ENCODE results near the gene PARP16.
"Not testable (repeated sequence)": the region's sequence is repeated elsewhere in the genome, so short reads cannot be mapped to it uniquely, and the experiment has no call there.

PARP16 gene

GRCh38 chr15:65275104-65275727, 11.5 kb downstream of the PARP16 start:
- no peak for DNase-seq

GRCh38 chr15:65270811-65271545, 15.7 kb downstream of the PARP16 start:
- DNase-seq, result not testable (repeated sequence)

GRCh38 chr15:65268411-65268810, 18.3 kb downstream of the PARP16 start:
- no peak for DNase-seq

GRCh38 chr15:65266469-65266868, 20.2 kb downstream of the PARP16 start:
- no peak for DNase-seq

GRCh38 chr15:65264863-65265430, 21.7 kb downstream of the PARP16 start:
- no peak for DNase-seq

- no peak for DNase-seq
Observed at GRCh38 chr15:65263313-65263712, 23.4 kb downstream of the PARP16 start.

- DNase-seq, result no peak
Observed at GRCh38 chr15:65260968-65261367, 25.7 kb downstream of the PARP16 start.

- DNase-seq, result no peak
Observed at GRCh38 chr15:65259367-65259797, 27.3 kb downstream of the PARP16 start.

- DNase-seq, result no peak
Observed at GRCh38 chr15:65258375-65259262, 28.1 kb downstream of the PARP16 start.

- no peak for DNase-seq
Observed at GRCh38 chr15:65255486-65256140, 31.1 kb downstream of the PARP16 start.

- no peak for DNase-seq
Observed at GRCh38 chr15:65254758-65255157, 31.9 kb downstream of the PARP16 start.

- no peak for DNase-seq
Observed at GRCh38 chr15:65254356-65254755, 32.3 kb downstream of the PARP16 start.

- peak in 1 of 5 donors; percentile 11 for DNase-seq
Observed at GRCh38 chr15:65249641-65250040, 37.0 kb downstream of the PARP16 start.

- DNase-seq, result no peak
Observed at GRCh38 chr15:65248511-65249255, 38.0 kb downstream of the PARP16 start.

- no peak for DNase-seq
Observed at GRCh38 chr15:65246939-65247338, 39.7 kb downstream of the PARP16 start.

GRCh38 chr15:65246026-65246714, 40.5 kb downstream of the PARP16 start:
- DNase-seq, result no peak

- no peak for DNase-seq
Observed at GRCh38 chr15:65245096-65245856, 41.4 kb downstream of the PARP16 start.

GRCh38 chr15:65244638-65245037, 42.0 kb downstream of the PARP16 start:
- DNase-seq, result no peak

GRCh38 chr15:65236443-65236842, 50.2 kb downstream of the PARP16 start:
- DNase-seq, result not testable (repeated sequence)

- DNase-seq, result no peak
Observed at GRCh38 chr15:65233696-65234095, 53.0 kb downstream of the PARP16 start.

Measured in T-helper 1 cell (primary cell).